Right cardiac atrium (tissue), 5 donors: Measurements from ENCODE around the gene PBLD. TPM values are rescaled to one million over a fixed set of nuclear protein-coding genes. Genes with fewer than 3 reads are reported as not detected.
"Not testable (repeated sequence)": the region's sequence is repeated elsewhere in the genome, so short reads cannot be mapped to it uniquely, and the experiment has no call there.

Experiments used
- ATAC-seq, 2 donors: fragments of 200-7000 bp; cut with Tn5 transposase; one replicate each; pipeline versions ENCODE4 v1.8.0 to v1.9.1; 2020; ENCODE audit warnings: moderate library complexity in 2 of 2, mild to moderate bottlenecking in 1 of 2
- DNase-seq, 3 donors: peaks; one replicate each; pipeline ENCODE4 v3.0.0-alpha.2; 2020
- H3K27ac ChIP-seq: one replicate; pipeline ENCODE4 v1.5.1; 2013; ENCODE audit warnings: mild to moderate bottlenecking, low read length, control low read depth, moderate library complexity
- H3K27me3 ChIP-seq: one replicate; pipeline ENCODE4 v1.6.1; 2013; ENCODE audit not compliant: control insufficient read depth, insufficient read depth
- H3K4me1 ChIP-seq: one replicate; pipeline ENCODE4 v1.6.1; 2013; ENCODE audit warnings: low read length; ENCODE audit not compliant: control insufficient read depth, insufficient read depth
- H3K4me3 ChIP-seq: one replicate; pipeline ENCODE4 v1.5.1; 2013; ENCODE audit warnings: low read length, control low read depth
- H3K9me3 ChIP-seq: one replicate; pipeline ENCODE4 v1.6.1; 2013; ENCODE audit warnings: low read length; ENCODE audit not compliant: control insufficient read depth
- WGBS: extraction: QIAGEN DNeasy Blood & Tissue Kit; methylation state at CpG from one replicate; pipeline ENCODE4 v1.1.7; 2013; 5-methylcytosine and 5-hydroxymethylcytosine counted together
- intact Hi-C, 4 donors: fragments of 100-400 bp; cut with DNase I; formaldehyde crosslinking; loops; one replicate each; pipeline versions ENCODE4 v1.11.0 to v1.14.0; 2022 to 2023
- polyA plus RNA-seq: library from polyadenylated mRNA; stranded (reverse); fragments of 200-250 nt; gene quantifications from one replicate; pipeline ENCODE4 v1.2.3, GENCODE V29; 2013
- total RNA-seq, 4 donors: library from RNA; stranded (reverse); fragmentation: NEBNext Ultra II Directional; extraction: Animal tissue kit (Norgen Biotek cat#: 25700); gene quantifications; one replicate each; pipeline ENCODE4 v1.2.1, GENCODE V29; 2021
- donor health status: healthy with polysubstance abuse.
- donor health status: DM: no; HTN: yes; CAD: no.
- donor health status: DM: no; HTN: no; CAD: no.
- donor health status: DM: no; HTN: yes; CAD: no; lungs with severe emphysema.
- donor health status: DM: yes; HTN: yes; CAD: no.

Gene PBLD
- total and polyA plus RNA-seq, 5 donors = 2.4 to 5.5 (median 3.1) TPM

GRCh38 chr10:68330852-68331454, 1.8 kb downstream of the PBLD start:
- H3K27me3 ChIP-seq = no peaks in the 10 kb centered on the region
- 16% methylated on average over 29 of the region's 29 CpGs for WGBS
- peak overlapping the region; percentile 98 for H3K27ac ChIP-seq
- intact Hi-C loops = no loop called here
- H3K4me1 ChIP-seq = no peaks in the 10 kb centered on the region
- ATAC-seq (peak; percentile 7), DNase-seq (peak; percentile 38 to 76 (median 66))
- H3K4me3 ChIP-seq = peak overlapping the region; percentile 65
- H3K9me3 ChIP-seq = no peaks in the 10 kb centered on the region

- no peak overlapping the region for H3K27ac ChIP-seq
- intact Hi-C loops = no loop called here
- 93% methylated on average over 1 of the region's 1 CpG for WGBS
Measured at GRCh38 chr10:68329506-68329861, 3.2 kb downstream of the PBLD start.

GRCh38 chr10:68327889-68328786, 4.6 kb downstream of the PBLD start:
- H3K4me1 ChIP-seq = no peaks in the 10 kb centered on the region
- H3K9me3 ChIP-seq = no peaks in the 10 kb centered on the region
- no peak for DNase-seq
- intact Hi-C loops = no loop called here
- H3K4me3 ChIP-seq = no peak overlapping the region
- 21% methylated on average over 4 of the region's 4 CpGs for WGBS
- H3K27me3 ChIP-seq = no peaks in the 10 kb centered on the region
- ATAC-seq = no peak
- no peak overlapping the region for H3K27ac ChIP-seq

More at GRCh38 chr10:68329506-68329861, 3.2 kb downstream of the PBLD start:
- H3K4me1 ChIP-seq = no peaks in the 10 kb centered on the region
- no peaks in the 10 kb centered on the region for H3K9me3 ChIP-seq
- ATAC-seq (no peak), DNase-seq (no peak)
- H3K27me3 ChIP-seq = no peaks in the 10 kb centered on the region
- H3K4me3 ChIP-seq = no peak overlapping the region

GRCh38 chr10:68324396-68324795, 8.3 kb downstream of the PBLD start:
- DNase-seq, intact Hi-C loops, H3K27ac ChIP-seq, H3K4me3 ChIP-seq, H3K9me3 ChIP-seq, H3K4me1 ChIP-seq, ATAC-seq, H3K27me3 ChIP-seq: not testable (repeated sequence)
- WGBS = 94% methylated on average over 4 of the region's 4 CpGs

- Histone ChIP-seq H3K27me3 (no peaks in the 10 kb centered on the region), H3K4me3 (no peak overlapping the region), H3K9me3 (no peaks in the 10 kb centered on the region), H3K27ac (no peak overlapping the region), H3K4me1 (no peaks in the 10 kb centered on the region)
- ATAC-seq = no peak
- 78% methylated on average over 1 of the region's 1 CpG for WGBS
- no peak for DNase-seq
- intact Hi-C loops = no loop called here
Measured at GRCh38 chr10:68318331-68319059, 14.2 kb downstream of the PBLD start.

- intact Hi-C loops = no loop called here
- Histone ChIP-seq H3K27me3 (no peaks in the 10 kb centered on the region), H3K4me3 (no peak overlapping the region), H3K9me3 (no peaks in the 10 kb centered on the region), H3K4me1 (no peaks in the 10 kb centered on the region), H3K27ac (no peak overlapping the region)
- 98% methylated on average over 1 of the region's 1 CpG for WGBS
- ATAC-seq = no peak
- DNase-seq = no peak
Measured at GRCh38 chr10:68315582-68315981, 17.1 kb downstream of the PBLD start.

GRCh38 chr10:68314930-68315329, 17.8 kb downstream of the PBLD start:
- intact Hi-C loops, H3K4me1 ChIP-seq, ATAC-seq, H3K9me3 ChIP-seq, H3K4me3 ChIP-seq, DNase-seq, H3K27ac ChIP-seq, H3K27me3 ChIP-seq: not testable (repeated sequence)
- WGBS = 95% methylated on average over 6 of the region's 6 CpGs

- no peaks in the 10 kb centered on the region for H3K9me3 ChIP-seq
- no peaks in the 10 kb centered on the region for H3K4me1 ChIP-seq
- no peaks in the 10 kb centered on the region for H3K27me3 ChIP-seq
- H3K27ac ChIP-seq = no peak overlapping the region
- no peak for DNase-seq
- intact Hi-C loops = no loop called here
- no peak for ATAC-seq
- H3K4me3 ChIP-seq = no peak overlapping the region
Measured at GRCh38 chr10:68310531-68310930, 22.2 kb downstream of the PBLD start.

- WGBS = 31% methylated on average over 1 of the region's 1 CpG
- intact Hi-C loops = loop anchor here in 2 of 4 donors (10.0 kb wide), 2 partner anchors 91 to 451 kb away; no protein-coding TSS in a partner anchor
Measured at GRCh38 chr10:68305854-68306253, 26.9 kb downstream of the PBLD start.

GRCh38 chr10:68303849-68304412, 28.8 kb downstream of the PBLD start:
- WGBS = 71% methylated on average over 7 of the region's 7 CpGs
- intact Hi-C loops = loop anchor here in 3 of 4 donors (5.0 to 10.0 kb wide), 4 partner anchors 89 to 449 kb away; no protein-coding TSS in a partner anchor
- ATAC-seq = no peak
- no peaks in the 10 kb centered on the region for H3K4me1 ChIP-seq
- no peak for DNase-seq
- no peaks in the 10 kb centered on the region for H3K27me3 ChIP-seq
- no peak overlapping the region for H3K4me3 ChIP-seq
- no peak overlapping the region for H3K27ac ChIP-seq
- H3K9me3 ChIP-seq = no peaks in the 10 kb centered on the region

More at GRCh38 chr10:68305854-68306253, 26.9 kb downstream of the PBLD start:
- Histone ChIP-seq H3K4me1 (no peaks in the 10 kb centered on the region), H3K9me3 (no peaks in the 10 kb centered on the region), H3K27me3 (no peaks in the 10 kb centered on the region), H3K27ac (no peak overlapping the region), H3K4me3 (no peak overlapping the region)
- ATAC-seq (no peak), DNase-seq (no peak)
